Raji (cell line): ENCODE measurements around the gene FSTL5.

Source experiments
- POLR2A ChIP-seq: IDR thresholded peaks from 2 replicates; pipeline ENCODE4 v1.6.1; 2011; ENCODE audit warnings: low read depth, low read length, control low read depth; ENCODE audit not compliant: insufficient read depth

The FSTL5 gene

GRCh38 chr4:161841759-161842158 is 322.0 kb downstream of the FSTL5 start:
- TF ChIP-seq POLR2A, result no peak

- no peak for TF ChIP-seq POLR2A
Measured at GRCh38 chr4:161829591-161829990, 334.2 kb downstream of the FSTL5 start.

GRCh38 chr4:161828061-161828460 is 335.7 kb downstream of the FSTL5 start:
- no peak for TF ChIP-seq POLR2A

- no peak for TF ChIP-seq POLR2A
Measured at GRCh38 chr4:161827013-161827412, 336.8 kb downstream of the FSTL5 start.

- TF ChIP-seq POLR2A, result no peak
Measured at GRCh38 chr4:161823450-161823849, 340.4 kb downstream of the FSTL5 start.

- no peak for TF ChIP-seq POLR2A
Measured at GRCh38 chr4:161822174-161822573, 341.6 kb downstream of the FSTL5 start.

GRCh38 chr4:161817914-161818313 is 345.9 kb downstream of the FSTL5 start:
- TF ChIP-seq POLR2A, result no peak

- no peak for TF ChIP-seq POLR2A
Measured at GRCh38 chr4:161816958-161817357, 346.8 kb downstream of the FSTL5 start.

GRCh38 chr4:161815841-161816240 is 348.0 kb downstream of the FSTL5 start:
- no peak for TF ChIP-seq POLR2A

GRCh38 chr4:161813889-161814288 is 349.9 kb downstream of the FSTL5 start:
- TF ChIP-seq POLR2A, result no peak

- no peak for TF ChIP-seq POLR2A
Measured at GRCh38 chr4:161813389-161813788, 350.4 kb downstream of the FSTL5 start.

- TF ChIP-seq POLR2A, result no peak
Measured at GRCh38 chr4:161803171-161803570, 360.6 kb downstream of the FSTL5 start.

GRCh38 chr4:161799710-161800109 is 364.1 kb downstream of the FSTL5 start:
- no peak for TF ChIP-seq POLR2A

- TF ChIP-seq POLR2A, result no peak
Measured at GRCh38 chr4:161792991-161793390, 370.8 kb downstream of the FSTL5 start.

GRCh38 chr4:161791796-161792556 is 371.8 kb downstream of the FSTL5 start:
- no peak for TF ChIP-seq POLR2A

GRCh38 chr4:161767116-161767515 is 396.7 kb downstream of the FSTL5 start:
- no peak for TF ChIP-seq POLR2A

- TF ChIP-seq POLR2A, result no peak
Measured at GRCh38 chr4:161762796-161763195, 401.0 kb downstream of the FSTL5 start.

- TF ChIP-seq POLR2A, result no peak
Measured at GRCh38 chr4:161760008-161760407, 403.8 kb downstream of the FSTL5 start.

GRCh38 chr4:161728929-161729328 is 434.9 kb downstream of the FSTL5 start:
- TF ChIP-seq POLR2A, result no peak
